Vagina (tissue), 2 donors: ENCODE results near the gene MS4A18. TPM values are rescaled to one million over a fixed set of nuclear protein-coding genes. Genes with fewer than 3 reads are reported as not detected.

Source experiments
- DNase-seq, 2 donors: peaks; one replicate each; pipeline ENCODE4 v3.0.0-alpha.2; 2017; ENCODE audit errors: extremely low spot score in 2 of 2
- H3K27ac ChIP-seq: fragments of 200-600 bp; sonication (generic); one replicate; pipeline ENCODE4 v1.5.1; 2019
- H3K27me3 ChIP-seq: fragments of 200-600 bp; sonication (generic); one replicate; pipeline ENCODE4 v1.5.1; 2019
- H3K36me3 ChIP-seq, 2 donors: fragments of 200-600 bp; sonication (generic); one replicate each; pipeline ENCODE4 v1.5.1; 2017 to 2019
- H3K4me1 ChIP-seq: fragments of 200-600 bp; sonication (generic); one replicate; pipeline ENCODE4 v1.5.1; 2019
- H3K4me3 ChIP-seq, 2 donors: fragments of 200-600 bp; sonication (generic); 1 replicate in 1 of 2; 2 replicates in 1 of 2; pipeline ENCODE4 v1.5.1; 2016 to 2019
- H3K9me3 ChIP-seq: fragments of 200-600 bp; sonication (generic); one replicate; pipeline ENCODE4 v1.5.1; 2019
- CTCF ChIP-seq, 3 experiments: fragments of 450-650 bp in 2 of 3; fragments of 200-600 bp in 1 of 3; sonication (generic) in 1 of 3; IDR thresholded peaks; one replicate each; pipeline ENCODE4 v1.5.1; 2017 to 2019; ENCODE audit warnings: antibody characterized with exemption in 3 of 3, mild to moderate bottlenecking in 2 of 3, moderate library complexity in 2 of 3
- POLR2A ChIP-seq, 2 donors: fragments of 450-650 bp; IDR thresholded peaks; one replicate each; pipeline ENCODE4 v1.6.1; 2017; ENCODE audit warnings: antibody characterized with exemption in 2 of 2, mild to moderate bottlenecking in 2 of 2, moderate library complexity in 2 of 2
- POLR2AphosphoS5 ChIP-seq, 2 donors: sonication (generic); formaldehyde crosslinking; IDR thresholded peaks; one replicate each; pipeline ENCODE4 v1.9.0; 2017; ENCODE audit warnings: antibody characterized with exemption in 2 of 2, mild to moderate bottlenecking in 2 of 2, low read depth in 1 of 2; ENCODE audit not compliant: insufficient read depth in 1 of 2
- intact Hi-C: fragments of 100-400 bp; cut with DNase I; formaldehyde crosslinking; loops from one replicate; pipeline ENCODE4 v1.15.1; 2023
- total RNA-seq: library from RNA; depleted of rRNA; stranded (reverse); fragments of >200 nt; gene quantifications from one replicate; pipeline ENCODE4 v1.2.3, GENCODE V29; 2016

MS4A18 gene
- total RNA-seq, 1 donor from 2014 or later: not detected

DNA sequence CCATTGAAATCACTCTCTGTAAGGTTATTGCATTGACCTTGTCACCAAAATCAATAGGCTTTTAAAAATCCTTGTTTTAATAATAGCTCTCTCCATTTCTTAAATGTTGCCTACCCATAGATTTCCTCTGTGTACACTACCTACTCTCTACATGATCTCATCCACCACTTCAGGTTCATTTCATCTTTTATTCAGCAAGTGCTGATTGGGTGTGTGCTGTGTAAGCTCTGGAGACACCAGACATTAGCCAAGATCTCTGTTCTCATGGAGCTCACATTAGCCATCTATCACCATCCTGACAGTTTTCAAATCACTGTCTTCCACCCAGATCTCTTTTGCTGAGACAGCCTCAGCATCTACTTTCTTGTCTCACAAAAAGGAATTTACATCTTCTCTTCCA, 56.3 kb downstream of the MS4A18 start:
- Histone ChIP-seq H3K27me3 (no peaks in the 10 kb centered on the region), H3K27ac (no peak overlapping the region), H3K36me3 (no peaks in the 10 kb centered on the region), H3K4me1 (no peaks in the 10 kb centered on the region), H3K4me3 (no peak overlapping the region), H3K9me3 (no peaks in the 10 kb centered on the region)
- intact Hi-C loops: no loop called here
- no peak for DNase-seq
- TF ChIP-seq POLR2AphosphoS5 (IDR thresholded peaks at IDR 0.05; ENCODE audit: insufficient read depth in 1 of 2, low read depth in 1 of 2) (no peak), CTCF (IDR thresholded peaks at IDR 0.05) (no peak), POLR2A (IDR thresholded peaks at IDR 0.05) (no peak)

GRCh38 chr11:60781286-60781980, 56.9 kb downstream of the MS4A18 start:
- intact Hi-C loops: no loop called here
- no peak overlapping the region for H3K4me3 ChIP-seq
- no peak for TF ChIP-seq POLR2A (IDR thresholded peaks at IDR 0.05)
- TF ChIP-seq POLR2AphosphoS5 (IDR thresholded peaks at IDR 0.05; ENCODE audit: insufficient read depth in 1 of 2, low read depth in 1 of 2): no peak

GRCh38 chr11:60781981-60782316, 57.4 kb downstream of the MS4A18 start:
- no peak overlapping the region for H3K4me3 ChIP-seq
- H3K36me3 ChIP-seq: no peaks in the 10 kb centered on the region
- no peaks in the 10 kb centered on the region for H3K9me3 ChIP-seq
- TF ChIP-seq CTCF (IDR thresholded peaks at IDR 0.05) (no peak), POLR2AphosphoS5 (IDR thresholded peaks at IDR 0.05; ENCODE audit: insufficient read depth in 1 of 2, low read depth in 1 of 2) (no peak), POLR2A (IDR thresholded peaks at IDR 0.05) (no peak)
- H3K27me3 ChIP-seq: no peaks in the 10 kb centered on the region
- intact Hi-C loops: no loop called here
- H3K4me1 ChIP-seq: no peaks in the 10 kb centered on the region
- no peak for DNase-seq
- H3K27ac ChIP-seq: no peak overlapping the region

More at GRCh38 chr11:60781286-60781980, 56.9 kb downstream of the MS4A18 start:
- Histone ChIP-seq H3K36me3 (no peaks in the 10 kb centered on the region), H3K27ac (no peak overlapping the region), H3K27me3 (no peaks in the 10 kb centered on the region), H3K4me1 (no peaks in the 10 kb centered on the region), H3K9me3 (no peaks in the 10 kb centered on the region)
- DNase-seq: no peak

DNA sequence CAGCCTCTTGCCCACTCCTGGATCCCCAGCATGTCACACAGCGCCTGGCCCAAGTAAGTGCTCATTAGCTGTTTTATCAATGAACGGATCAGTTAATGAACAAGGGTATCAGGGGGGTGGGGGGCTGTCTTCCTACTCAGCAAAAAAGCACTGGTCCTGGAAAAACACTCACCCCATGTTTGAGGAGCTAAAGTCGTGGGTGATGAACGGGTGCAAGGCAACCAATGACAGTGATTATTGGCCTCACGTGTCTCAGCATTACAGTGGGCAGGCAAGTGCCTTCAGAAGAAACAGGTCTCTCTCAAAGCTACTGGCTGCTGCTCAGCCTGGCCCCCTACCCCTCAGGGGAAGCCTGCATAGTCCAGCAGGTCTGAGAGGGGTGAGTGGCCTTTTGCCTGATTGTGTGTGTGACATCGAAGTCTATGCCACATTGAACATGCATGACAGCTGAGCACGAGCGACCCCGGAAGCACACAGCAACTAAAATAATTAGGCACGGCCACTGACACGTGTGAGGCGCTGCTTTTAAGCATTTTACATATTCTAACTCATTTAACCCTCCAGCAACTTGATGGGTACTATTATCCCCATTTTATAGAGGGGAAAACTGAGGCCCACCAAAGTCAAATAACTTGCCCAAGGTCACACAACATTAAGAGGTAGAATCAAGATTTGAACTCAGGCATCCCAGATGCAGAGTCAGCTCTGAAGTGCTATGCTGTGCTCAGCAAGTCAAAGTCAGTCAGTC, 58.0 kb downstream of the MS4A18 start:
- Histone ChIP-seq H3K27me3 (no peaks in the 10 kb centered on the region), H3K27ac (no peak overlapping the region), H3K9me3 (no peaks in the 10 kb centered on the region), H3K4me3 (no peak overlapping the region), H3K36me3 (no peaks in the 10 kb centered on the region), H3K4me1 (no peaks in the 10 kb centered on the region)
- no peak for TF ChIP-seq POLR2A (IDR thresholded peaks at IDR 0.05)
- no peak for TF ChIP-seq CTCF (IDR thresholded peaks at IDR 0.05)
- TF ChIP-seq POLR2AphosphoS5 (IDR thresholded peaks at IDR 0.05; ENCODE audit: insufficient read depth in 1 of 2, low read depth in 1 of 2): no peak
- intact Hi-C loops: no loop called here
- no peak for DNase-seq

DNA sequence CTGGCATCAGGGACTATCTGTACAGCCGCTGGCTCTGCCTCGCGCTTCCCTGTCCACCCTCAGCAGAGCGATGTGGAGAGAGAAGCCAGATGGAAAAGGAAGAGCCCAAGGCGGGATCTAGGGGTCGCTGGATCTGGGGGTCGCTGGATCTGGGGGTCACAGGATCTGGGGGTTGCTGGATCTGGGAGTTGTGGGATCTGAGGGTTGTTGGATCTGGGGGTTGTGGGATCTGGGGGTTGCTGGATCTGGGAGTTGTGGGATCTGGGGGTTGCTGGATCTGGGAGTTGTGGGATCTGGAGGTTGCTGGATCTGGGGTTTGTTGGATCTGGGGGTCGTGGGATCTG, 58.6 kb downstream of the MS4A18 start:
- Histone ChIP-seq H3K36me3 (no peaks in the 10 kb centered on the region), H3K27ac (no peak overlapping the region), H3K4me3 (no peak overlapping the region), H3K27me3 (no peaks in the 10 kb centered on the region), H3K4me1 (no peaks in the 10 kb centered on the region), H3K9me3 (no peaks in the 10 kb centered on the region)
- TF ChIP-seq POLR2A (IDR thresholded peaks at IDR 0.05) (no peak), POLR2AphosphoS5 (IDR thresholded peaks at IDR 0.05; ENCODE audit: insufficient read depth in 1 of 2, low read depth in 1 of 2) (no peak), CTCF (IDR thresholded peaks at IDR 0.05) (no peak)
- DNase-seq: no peak
- intact Hi-C loops: no loop called here
